ENCODE data around the gene MED23.

Gene MED23

DNA sequence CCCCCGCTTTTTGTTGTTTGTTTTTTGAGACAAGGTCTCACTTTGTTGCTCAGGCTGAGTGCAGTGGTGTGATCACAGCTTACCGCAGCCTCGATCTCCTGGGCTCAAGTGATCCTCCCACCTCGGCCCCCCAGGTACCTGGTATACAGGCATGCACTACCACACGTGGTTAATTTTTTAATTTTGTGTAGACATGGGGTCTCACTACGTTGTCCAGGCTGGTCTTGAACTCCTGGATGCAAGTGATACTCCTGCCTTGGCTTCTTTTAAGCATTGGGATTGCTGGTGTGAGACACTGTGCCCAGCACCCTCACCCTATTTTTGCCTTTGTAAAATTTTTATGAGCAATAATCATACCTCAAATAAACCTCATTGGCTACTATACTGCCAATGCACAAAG lies 14.5 kb upstream of the MED23 start:
- no peak for DNase-seq (ENCODE audit: low read depth in 1 of 2, low spot score in 1 of 2)

DNA sequence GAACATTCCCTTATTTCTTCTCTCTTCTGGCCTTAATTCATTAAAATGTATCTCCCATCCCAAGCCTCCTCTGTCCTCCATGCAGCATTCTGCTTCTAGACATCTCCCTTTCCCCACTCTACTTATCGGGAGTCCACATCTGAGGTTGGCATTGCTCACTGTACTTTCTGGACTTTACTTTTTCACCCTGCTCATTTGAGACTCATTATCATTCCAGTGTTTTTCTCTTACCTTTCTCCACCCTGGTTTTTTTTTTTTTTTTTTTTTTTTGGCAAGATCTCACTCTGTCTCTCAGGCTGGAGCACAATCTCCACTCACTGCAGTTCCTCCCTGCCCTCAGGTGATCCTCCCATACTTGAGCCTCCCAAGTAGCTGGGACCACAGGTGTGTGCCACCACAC lies 13.5 kb upstream of the MED23 start:
- no peak for DNase-seq (ENCODE audit: low read depth in 1 of 2, low spot score in 1 of 2)

DNA sequence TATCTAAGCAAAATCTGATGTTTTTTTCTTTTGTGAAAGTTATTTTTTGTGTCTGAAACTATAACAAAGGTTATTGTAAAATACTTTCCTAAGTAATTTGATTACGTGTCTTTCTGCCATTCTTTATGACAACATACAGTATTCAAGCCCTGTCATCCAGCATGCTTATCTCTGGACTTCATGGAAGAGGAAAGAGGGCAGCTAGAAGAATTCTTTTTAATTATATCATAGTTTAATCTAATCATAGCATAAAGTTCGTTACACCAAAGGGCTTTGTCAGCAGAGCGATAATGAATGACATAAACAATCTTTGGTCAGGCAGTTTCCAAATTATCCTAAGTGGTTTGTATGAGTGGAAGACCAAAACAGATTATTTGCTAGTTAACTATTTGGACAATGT lies 12.5 kb upstream of the MED23 start:
- DNase-seq (ENCODE audit: low read depth in 1 of 2, low spot score in 1 of 2), result no peak

- no peak for DNase-seq (ENCODE audit: low read depth in 1 of 2, low spot score in 1 of 2)
Measured at GRCh38 chr6:131640100-131640499, 12.1 kb upstream of the MED23 start.

- no peak for DNase-seq (ENCODE audit: low read depth in 1 of 2, low spot score in 1 of 2)
Measured at GRCh38 chr6:131638013-131638412, 10.0 kb upstream of the MED23 start.

GRCh38 chr6:131636880-131637792 lies 9.1 kb upstream of the MED23 start, which contains the start of gene ENPP3:
ENPP3 (plus strand) TSS chr6:131637302; CDS start chr6:131637385, 83 bp downstream.
- no peak for DNase-seq (ENCODE audit: low read depth in 1 of 2, low spot score in 1 of 2)

DNA sequence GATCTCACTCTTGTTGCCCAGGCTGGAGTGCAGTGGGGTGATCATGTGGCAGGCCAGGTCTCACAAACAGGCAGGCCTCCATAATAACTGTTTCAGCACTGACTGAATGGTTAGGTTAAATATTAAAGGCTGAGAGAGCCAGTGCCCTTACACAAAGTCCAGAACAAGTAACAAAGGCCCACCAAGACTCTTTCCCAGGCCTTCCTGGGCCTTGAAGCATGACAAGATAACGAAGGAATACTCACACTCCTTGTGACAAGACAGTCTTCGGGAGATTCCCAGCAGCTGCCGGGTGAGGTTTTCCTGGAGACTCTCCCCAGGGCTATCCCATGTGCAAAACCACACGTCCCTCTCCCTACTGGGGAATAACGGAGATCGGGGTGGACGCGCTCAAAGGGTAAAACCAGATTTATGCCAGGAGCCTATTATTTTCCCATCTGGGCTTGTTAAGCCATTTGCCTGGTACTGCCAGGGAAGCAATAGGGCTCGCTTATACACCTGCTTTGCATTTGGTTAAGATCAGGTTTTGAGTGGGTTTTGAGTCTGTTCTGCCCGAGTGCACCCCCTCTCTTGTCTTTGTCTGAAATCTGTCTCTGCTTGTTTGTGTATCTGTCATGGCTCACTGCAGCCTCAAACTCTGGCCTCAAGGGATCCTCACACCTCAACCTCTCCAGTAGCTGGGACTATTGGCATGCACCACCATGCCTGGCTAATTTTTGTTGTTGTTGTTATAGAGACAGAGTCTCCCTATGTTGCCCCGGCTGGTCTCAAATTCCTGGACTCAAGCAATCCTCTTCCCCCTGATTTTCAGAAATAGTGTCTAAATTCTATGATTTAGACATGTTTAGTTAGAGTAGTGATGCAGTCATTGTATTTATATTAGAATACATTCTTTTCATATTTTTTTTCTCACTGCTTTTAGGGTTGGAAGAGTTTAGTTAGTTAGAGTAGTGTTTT lies 7.6 kb upstream of the MED23 start:
- DNase-seq (ENCODE audit: low read depth in 1 of 2, low spot score in 1 of 2), result no peak

DNA sequence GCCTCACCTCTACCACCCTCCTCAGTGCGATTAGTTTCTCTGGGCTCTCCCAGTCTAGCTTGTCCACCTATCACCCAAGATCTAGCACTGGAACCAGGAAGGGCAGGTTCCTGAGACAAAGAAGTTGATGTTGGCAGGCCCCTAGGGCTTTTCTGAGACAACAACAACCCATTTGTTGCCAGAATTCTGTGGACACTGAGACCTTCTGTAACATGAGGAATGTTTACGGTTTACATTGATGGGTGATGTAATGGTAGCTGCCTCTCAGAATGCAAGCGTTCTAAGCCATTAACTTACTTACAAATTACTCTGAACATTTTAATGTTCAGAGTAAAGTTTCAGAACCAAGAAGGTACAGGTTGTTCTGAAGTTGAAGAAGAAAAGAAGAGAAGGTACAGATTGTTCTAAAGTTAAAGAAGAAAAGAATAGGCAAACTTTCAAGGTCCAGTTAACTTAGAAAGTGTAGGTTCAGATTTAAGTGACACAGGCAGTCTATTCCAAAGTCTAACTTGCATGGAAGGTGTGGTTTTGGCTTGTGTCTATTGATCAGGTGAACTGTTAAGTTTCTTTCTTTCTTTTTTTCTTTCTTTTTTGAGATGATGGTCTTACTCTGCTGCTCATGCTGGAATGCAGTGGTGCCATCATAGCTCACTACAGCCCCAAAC lies 3.7 kb upstream of the MED23 start:
- DNase-seq (ENCODE audit: low read depth in 1 of 2, low spot score in 1 of 2), result no peak

DNA sequence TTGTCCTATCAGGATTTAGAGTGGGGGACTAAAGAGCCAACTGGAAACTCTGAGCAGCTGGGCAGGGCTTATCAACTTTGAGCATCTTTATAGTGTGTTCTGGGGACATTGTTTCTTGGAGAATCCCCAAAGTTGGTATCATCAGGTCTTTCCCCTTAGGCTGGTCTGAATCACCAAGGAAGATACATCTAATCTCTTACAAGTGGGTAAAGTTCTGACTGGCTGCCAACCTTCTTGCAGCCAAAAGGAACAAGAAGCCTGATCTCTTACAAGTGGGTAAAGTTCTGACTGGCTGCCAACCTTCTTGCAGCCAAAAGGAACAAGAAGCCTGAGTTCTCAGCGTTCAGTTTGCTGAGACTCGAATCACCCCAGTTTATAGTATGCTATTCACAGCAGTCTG lies 1.6 kb upstream of the MED23 start:
- DNase-seq (ENCODE audit: low read depth in 1 of 2, low spot score in 1 of 2), result no peak

- DNase-seq (ENCODE audit: low read depth in 1 of 2, low spot score in 1 of 2), result no peak
Measured at GRCh38 chr6:131628726-131629125, 684 bp upstream of the MED23 start.

GRCh38 chr6:131615275-131615674 lies 12.8 kb downstream of the MED23 start:
- no peak for DNase-seq (ENCODE audit: low read depth in 1 of 2, low spot score in 1 of 2)

DNA sequence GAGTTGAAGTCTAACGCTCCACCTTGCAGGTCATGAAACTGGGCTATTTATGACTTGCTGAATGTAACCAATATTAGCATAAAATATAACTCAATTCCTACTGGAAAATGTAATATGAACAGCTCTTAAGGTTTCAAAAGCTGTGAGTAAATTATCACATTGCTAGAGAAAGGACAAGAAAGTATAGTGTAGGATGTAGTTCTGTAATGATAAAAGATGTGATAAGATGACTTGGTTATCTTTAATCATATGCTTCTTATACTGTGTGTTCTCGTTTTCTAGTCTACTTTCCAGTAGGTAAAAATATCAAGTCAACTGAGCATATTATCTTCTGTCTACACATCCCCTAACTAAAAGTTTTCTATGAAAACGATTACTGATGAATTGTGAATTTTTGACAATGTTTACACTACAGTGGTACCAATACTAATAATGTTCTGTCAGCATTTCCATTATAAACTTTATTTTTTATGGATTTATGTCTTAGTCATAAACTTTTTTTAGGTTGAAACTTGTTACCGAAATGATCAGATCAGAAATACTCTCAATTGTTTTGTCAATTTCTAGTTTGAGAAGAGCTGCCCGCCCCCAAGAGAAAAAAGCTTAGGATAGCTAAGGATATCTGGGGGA lies 14.6 kb downstream of the MED23 start:
- no peak for DNase-seq (ENCODE audit: low read depth in 1 of 2, low spot score in 1 of 2)

- no peak for DNase-seq (ENCODE audit: low read depth in 1 of 2, low spot score in 1 of 2)
Measured at GRCh38 chr6:131602781-131603312, 25.2 kb downstream of the MED23 start.

DNA sequence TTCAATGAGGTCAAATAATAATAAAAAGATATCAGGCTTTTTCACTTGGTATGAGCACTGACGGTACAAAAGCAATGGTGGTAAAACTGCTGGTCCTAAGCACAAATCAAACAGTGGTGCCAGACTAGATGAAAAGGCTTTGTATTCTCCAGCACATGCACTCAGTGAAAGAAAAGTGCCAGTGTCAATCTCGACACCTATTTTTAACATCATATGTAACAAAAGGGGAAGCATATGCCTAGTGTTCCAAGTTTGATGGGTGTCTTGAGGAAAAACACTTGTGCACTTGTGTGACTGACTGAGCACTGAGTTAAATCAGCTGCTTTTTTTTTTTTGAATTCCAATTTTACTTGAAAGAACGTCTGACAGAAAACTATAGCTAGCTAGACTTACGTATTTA lies 27.3 kb downstream of the MED23 start:
- DNase-seq (ENCODE audit: low read depth in 1 of 2, low spot score in 1 of 2), result no peak

DNA sequence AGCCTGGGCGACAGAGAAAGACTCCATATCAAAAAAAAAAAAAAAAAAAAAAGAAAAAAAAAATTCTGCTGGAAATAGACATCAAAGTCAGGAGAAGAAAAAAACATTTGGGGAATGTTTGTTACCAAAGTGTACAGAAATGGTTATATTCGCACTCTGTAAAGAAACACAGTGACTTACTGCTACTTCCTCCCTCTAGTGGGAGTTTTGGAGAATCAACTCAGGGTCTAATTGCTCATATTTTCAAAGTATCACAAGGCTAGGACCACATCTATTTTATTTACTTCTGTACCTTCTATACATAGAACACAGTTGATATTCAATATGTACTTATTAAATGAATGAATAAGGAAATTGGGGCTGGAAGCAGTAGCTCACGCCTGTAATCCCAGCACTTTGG lies 30.6 kb downstream of the MED23 start:
- no peak for DNase-seq (ENCODE audit: low read depth in 1 of 2, low spot score in 1 of 2)

DNA sequence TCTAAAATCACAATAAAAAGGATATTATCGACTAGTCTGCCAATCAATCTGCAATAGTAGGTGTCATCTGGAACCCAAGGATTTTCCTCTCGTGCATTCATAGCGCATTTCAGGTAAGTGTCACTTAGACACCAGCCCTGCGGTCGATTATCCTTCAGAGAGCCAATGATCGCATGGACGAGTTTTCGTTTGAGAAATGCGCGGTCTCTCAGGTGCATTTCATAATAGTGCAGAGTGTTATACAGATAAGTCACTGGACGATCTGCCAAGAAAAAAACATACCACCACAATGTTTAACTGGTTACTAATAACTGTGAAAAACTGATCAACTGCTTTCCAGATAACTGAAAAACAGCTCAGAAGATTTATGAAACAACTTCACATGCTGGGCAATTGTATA lies 34.0 kb downstream of the MED23 start:
- no peak for DNase-seq (ENCODE audit: low read depth in 1 of 2, low spot score in 1 of 2)

DNA sequence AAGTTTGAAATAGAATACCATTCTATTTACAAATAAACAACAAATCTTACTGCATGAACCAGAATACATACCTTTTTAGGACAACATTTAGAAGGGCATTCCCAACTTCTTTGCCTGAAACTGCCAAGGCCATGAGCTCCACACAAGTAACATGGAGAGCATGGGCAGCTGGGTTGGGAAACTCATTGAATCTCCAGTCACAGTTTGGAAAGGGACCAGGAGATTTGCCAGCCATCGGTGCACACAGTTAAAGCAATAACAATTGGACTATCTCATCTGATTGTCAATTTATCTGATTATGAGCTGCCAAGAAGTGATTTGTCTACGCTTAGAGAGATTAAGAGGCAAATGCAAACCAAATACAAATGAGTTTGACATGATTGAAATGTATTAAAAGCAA lies 35.1 kb downstream of the MED23 start:
- DNase-seq (ENCODE audit: low read depth in 1 of 2, low spot score in 1 of 2), result no peak

- DNase-seq (ENCODE audit: low read depth in 1 of 2, low spot score in 1 of 2), result no peak
Measured at GRCh38 chr6:131588643-131589042, 39.4 kb downstream of the MED23 start.

DNA sequence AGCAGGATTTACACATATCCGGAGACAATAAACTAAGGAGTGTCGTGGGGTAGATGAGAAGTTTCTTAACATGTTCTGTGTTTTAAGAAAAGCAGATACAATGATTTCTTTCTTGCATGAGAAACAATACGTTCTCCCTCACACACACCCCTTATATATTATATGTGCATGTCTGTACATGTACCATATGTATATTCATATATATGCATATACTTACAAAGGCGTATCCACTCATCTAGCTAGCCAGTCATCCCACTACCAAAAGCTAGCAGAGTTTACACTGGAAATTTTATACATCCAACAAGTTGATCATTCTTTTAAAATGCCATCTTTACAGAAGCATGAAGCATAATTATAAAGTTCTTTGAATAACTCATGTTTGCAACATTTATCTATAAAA lies 40.1 kb downstream of the MED23 start:
- no peak for DNase-seq (ENCODE audit: low read depth in 1 of 2, low spot score in 1 of 2)

GRCh38 chr6:131586543-131586942 lies 41.5 kb downstream of the MED23 start:
- DNase-seq (ENCODE audit: low read depth in 1 of 2, low spot score in 1 of 2), result no peak

GRCh38 chr6:131581523-131581922 lies 46.5 kb downstream of the MED23 start:
- DNase-seq (ENCODE audit: low read depth in 1 of 2, low spot score in 1 of 2), result no peak

Data from stimulated activated CD4-positive, alpha-beta T cell treated with anti-CD3 and anti-CD28 coated beads, Interleukin-15, amount 100 ng/mL, for 1 hour (primary cell).